ENCODE data around the gene PECR. TPM values are rescaled to one million over a fixed set of nuclear protein-coding genes. Genes with fewer than 3 reads are reported as not detected.

The PECR gene
- total RNA-seq, 1 experiment from 2014 or later = 26.0 TPM

GRCh38 chr2:216001216-216002100, 80.2 kb downstream of the PECR start:
- H3K36me3 ChIP-seq (ENCODE audit: low read depth, low read length) = peaks cover 11% of the 10 kb centered on the region; the same call in 1 of the 2 replicates
- H3K27ac ChIP-seq (ENCODE audit: low read length) = no peak overlapping the region
- TF ChIP-seq EZH2phosphoT487 (IDR thresholded peaks at IDR 0.05; ENCODE audit: borderline replicate concordance, low read length) (no peak), CTCF (conservative IDR thresholded peaks at IDR 0.05; ENCODE audit: low read depth, low read length) (no peak), EZH2 (IDR thresholded peaks at IDR 0.05; ENCODE audit: low read length, unreplicated experiment) (no peak)
- H3K9me3 ChIP-seq (ENCODE audit: low read length) = no peaks in the 10 kb centered on the region
- peaks cover 69% of the 10 kb centered on the region for H3K79me2 ChIP-seq (ENCODE audit: low read length)
- ChIA-PET POLR2A (ENCODE audit: unreplicated experiment) (interaction anchor here (0.6 kb wide), 1 partner anchor 108 kb away, joined by 5 read pairs; the partner anchor contains the start of gene XRCC5), CTCF (interaction anchor here (0.6 kb wide), 1 partner anchor 1141 kb away, joined by 6 read pairs; no protein-coding TSS in a partner anchor)
- no peak for DNase-seq
- no peak overlapping the region for H3K9ac ChIP-seq (ENCODE audit: low read length)
- no TSS peak for BruUV-seq (replicated peaks)
- H3K4me2 ChIP-seq (ENCODE audit: low read length) = no peak overlapping the region
- no peak overlapping the region for H3K4me3 ChIP-seq (ENCODE audit: low read length)
- peaks cover 6% of the 10 kb centered on the region for H3F3A ChIP-seq (ENCODE audit: low read length, unreplicated experiment)
- H3K4me1 ChIP-seq (ENCODE audit: insufficient read depth, low read length) = peaks cover 38% of the 10 kb centered on the region
- no peaks in the 10 kb centered on the region for H3K9me2 ChIP-seq (replicated peaks; ENCODE audit: low read length)
- no peak for ATAC-seq
- intact Hi-C loops (cut with micrococcal nuclease) = no loop called here
- no peaks in the 10 kb centered on the region for H3K27me3 ChIP-seq (ENCODE audit: low read length)
- no peak overlapping the region for H2AFZ ChIP-seq (ENCODE audit: low read length)
- H4K20me1 ChIP-seq (ENCODE audit: low read length) = no peaks in the 10 kb centered on the region

- DNase-seq = peak; percentile 40
- BruUV-seq (replicated peaks) = no TSS peak
- no peaks in the 10 kb centered on the region for H3K9me2 ChIP-seq (replicated peaks; ENCODE audit: low read length)
- H4K20me1 ChIP-seq (ENCODE audit: low read length) = no peaks in the 10 kb centered on the region
- H3K9ac ChIP-seq (ENCODE audit: low read length) = no peak overlapping the region
- H3K79me2 ChIP-seq (ENCODE audit: low read length) = peaks cover 49% of the 10 kb centered on the region
- peak overlapping the region; percentile 27 for H3K27ac ChIP-seq (ENCODE audit: low read length)
- H3K9me3 ChIP-seq (ENCODE audit: low read length) = no peaks in the 10 kb centered on the region
- POLR2A ChIA-PET (ENCODE audit: unreplicated experiment) = interaction anchor here (0.6 kb wide), 1 partner anchor 1043 kb away, joined by 5 read pairs; no protein-coding TSS in a partner anchor
- no peak overlapping the region for H2AFZ ChIP-seq (ENCODE audit: low read length)
- H3K36me3 ChIP-seq (ENCODE audit: low read depth, low read length) = peaks cover 18% of the 10 kb centered on the region; the same call in 1 of the 2 replicates
- CTCF ChIA-PET = no interaction called here
- no peak overlapping the region for H3K4me3 ChIP-seq (ENCODE audit: low read length)
- peaks cover 16% of the 10 kb centered on the region for H3K4me1 ChIP-seq (ENCODE audit: insufficient read depth, low read length)
- intact Hi-C loops (cut with micrococcal nuclease) = no loop called here
- H3K4me2 ChIP-seq (ENCODE audit: low read length) = no peak overlapping the region
- peak; percentile 54; the same call in 1 of the 2 replicates for ATAC-seq
- no peaks in the 10 kb centered on the region for H3F3A ChIP-seq (ENCODE audit: low read length, unreplicated experiment)
- H3K27me3 ChIP-seq (ENCODE audit: low read length) = no peaks in the 10 kb centered on the region
- no peak for TF ChIP-seq EZH2 (IDR thresholded peaks at IDR 0.05; ENCODE audit: low read length, unreplicated experiment)
- TF ChIP-seq EZH2phosphoT487 (IDR thresholded peaks at IDR 0.05; ENCODE audit: borderline replicate concordance, low read length) = no peak
- TF ChIP-seq CTCF (conservative IDR thresholded peaks at IDR 0.05; ENCODE audit: low read depth, low read length) = no peak
These were observed 83.0 kb downstream of the PECR start for GRCh38 chr2:215998636-215999035.

DNA sequence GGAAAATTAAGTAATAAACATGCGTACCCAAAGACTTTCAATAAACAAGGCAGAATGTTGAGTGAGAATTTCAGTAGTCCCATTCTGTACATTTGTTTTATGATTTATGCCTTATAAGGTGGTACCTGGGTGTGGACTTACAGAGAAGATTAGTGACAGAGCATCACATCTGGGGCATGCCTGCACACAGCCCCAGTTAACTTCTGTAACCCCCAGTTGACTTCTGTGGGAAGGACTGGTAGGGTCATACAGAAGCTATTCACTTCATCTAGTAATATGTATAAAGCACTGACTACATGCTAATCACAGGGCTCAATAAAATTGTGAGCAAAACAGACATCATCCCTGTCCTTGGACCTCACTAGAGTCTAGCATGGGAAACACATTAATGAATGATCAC, 84.4 kb downstream of the PECR start:
- no peak overlapping the region for H2AFZ ChIP-seq (ENCODE audit: low read length)
- H4K20me1 ChIP-seq (ENCODE audit: low read length) = no peaks in the 10 kb centered on the region
- H3F3A ChIP-seq (ENCODE audit: low read length, unreplicated experiment) = no peaks in the 10 kb centered on the region
- H3K4me2 ChIP-seq (ENCODE audit: low read length) = no peak overlapping the region
- peaks cover 18% of the 10 kb centered on the region; the same call in 1 of the 2 replicates for H3K36me3 ChIP-seq (ENCODE audit: low read depth, low read length)
- H3K9me3 ChIP-seq (ENCODE audit: low read length) = no peaks in the 10 kb centered on the region
- intact Hi-C loops (cut with micrococcal nuclease) = no loop called here
- ChIA-PET POLR2A (ENCODE audit: unreplicated experiment) (no interaction called here), CTCF (no interaction called here)
- DNase-seq (no peak), ATAC-seq (no peak)
- H3K79me2 ChIP-seq (ENCODE audit: low read length) = peaks cover 35% of the 10 kb centered on the region
- no peak overlapping the region for H3K4me3 ChIP-seq (ENCODE audit: low read length)
- peaks cover 7% of the 10 kb centered on the region for H3K4me1 ChIP-seq (ENCODE audit: insufficient read depth, low read length)
- TF ChIP-seq EZH2phosphoT487 (IDR thresholded peaks at IDR 0.05; ENCODE audit: borderline replicate concordance, low read length) = no peak
- TF ChIP-seq CTCF (conservative IDR thresholded peaks at IDR 0.05; ENCODE audit: low read depth, low read length) = no peak
- no peak for TF ChIP-seq EZH2 (IDR thresholded peaks at IDR 0.05; ENCODE audit: low read length, unreplicated experiment)
- no peaks in the 10 kb centered on the region for H3K27me3 ChIP-seq (ENCODE audit: low read length)
- no peak overlapping the region for H3K9ac ChIP-seq (ENCODE audit: low read length)
- no peaks in the 10 kb centered on the region for H3K9me2 ChIP-seq (replicated peaks; ENCODE audit: low read length)
- no peak overlapping the region for H3K27ac ChIP-seq (ENCODE audit: low read length)
- no TSS peak for BruUV-seq (replicated peaks)
